Measurements from ENCODE around the gene TRIM67. TPM values are rescaled to one million over a fixed set of nuclear protein-coding genes. Genes with fewer than 3 reads are reported as not detected.
"Not testable (repeated sequence)": the region's sequence is repeated elsewhere in the genome, so short reads cannot be mapped to it uniquely, and the experiment has no call there.

TRIM67 gene
- total RNA-seq, 1 donor from 2014 or later, result 0.05 TPM

DNA sequence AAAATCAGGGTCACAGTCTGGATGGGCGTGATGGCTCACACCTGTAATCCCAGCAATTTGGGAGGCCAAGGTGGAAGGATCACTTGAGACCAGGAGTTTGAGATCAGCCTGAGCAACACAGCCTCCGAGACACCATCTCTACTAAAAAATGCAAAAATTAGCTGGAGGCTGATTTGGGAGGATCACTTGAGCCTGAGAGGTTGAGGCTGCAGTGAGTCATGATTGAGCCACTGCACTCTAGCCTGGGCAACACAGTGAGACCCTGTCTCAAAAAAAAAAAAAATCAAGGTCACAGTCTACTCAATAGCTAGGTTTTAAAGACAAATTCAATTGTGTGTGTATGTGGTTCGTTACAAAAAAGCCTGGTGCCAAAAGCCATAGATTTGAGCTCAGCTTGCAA lies 34.4 kb downstream of the TRIM67 start:
- DNase-seq, result no peak
- intact Hi-C loops (cut with DNase I), result no loop called here
- no peak for ATAC-seq (ENCODE audit: poor library complexity)

- DNase-seq (no peak), ATAC-seq (ENCODE audit: poor library complexity) (no peak)
- intact Hi-C loops (cut with DNase I), result no loop called here
Observed at GRCh38 chr1:231196728-231197127, 34.9 kb downstream of the TRIM67 start.

DNA sequence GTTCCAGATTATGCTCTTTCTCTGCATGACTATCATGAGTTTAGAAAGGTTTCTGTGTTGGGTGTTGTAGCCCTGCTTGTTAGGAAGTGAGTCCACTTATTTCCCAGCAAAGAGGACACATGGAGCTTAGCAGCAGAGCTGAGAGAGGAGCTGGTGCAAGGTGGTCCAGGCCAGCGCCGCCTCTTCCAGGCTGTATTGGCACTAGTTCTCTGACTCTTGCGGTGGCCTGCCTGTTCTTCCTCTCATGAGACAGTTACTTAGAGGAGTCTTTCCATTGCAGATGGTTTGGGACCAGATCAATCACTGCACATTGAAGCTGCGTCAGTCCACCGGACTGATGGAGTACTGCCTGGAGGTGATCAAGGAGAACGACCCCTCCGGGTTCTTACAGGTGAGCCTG lies 38.0 kb downstream of the TRIM67 start:
- no peak for DNase-seq
- no peak for ATAC-seq (ENCODE audit: poor library complexity)
- intact Hi-C loops (cut with DNase I), result no loop called here

GRCh38 chr1:231200388-231201031 lies 38.7 kb downstream of the TRIM67 start:
- no peak for DNase-seq
- ATAC-seq (ENCODE audit: poor library complexity), result no peak

GRCh38 chr1:231201375-231201978 lies 39.6 kb downstream of the TRIM67 start:
- intact Hi-C loops (cut with DNase I), result no loop called here
- ATAC-seq (ENCODE audit: poor library complexity) (no peak), DNase-seq (no peak)

More at GRCh38 chr1:231200388-231201031, 38.7 kb downstream of the TRIM67 start:
- intact Hi-C loops (cut with DNase I), result no loop called here

- ATAC-seq (ENCODE audit: poor library complexity) (no peak), DNase-seq (no peak)
- intact Hi-C loops (cut with DNase I), result no loop called here
Observed at GRCh38 chr1:231201979-231202633, 40.2 kb downstream of the TRIM67 start.

GRCh38 chr1:231203259-231204057 lies 41.6 kb downstream of the TRIM67 start:
- ATAC-seq (ENCODE audit: poor library complexity) (no peak), DNase-seq (no peak)
- intact Hi-C loops (cut with DNase I), result no loop called here

GRCh38 chr1:231206856-231207255 lies 45.0 kb downstream of the TRIM67 start:
- DNase-seq, result no peak
- ATAC-seq (ENCODE audit: poor library complexity), result no peak
- intact Hi-C loops (cut with DNase I), result no loop called here

GRCh38 chr1:231207437-231207836 lies 45.6 kb downstream of the TRIM67 start:
- DNase-seq, result no peak
- ATAC-seq (ENCODE audit: poor library complexity), result no peak
- intact Hi-C loops (cut with DNase I), result no loop called here

GRCh38 chr1:231208980-231209379 lies 47.1 kb downstream of the TRIM67 start:
- DNase-seq, result no peak
- no peak for ATAC-seq (ENCODE audit: poor library complexity)
- intact Hi-C loops (cut with DNase I), result no loop called here

- intact Hi-C loops (cut with DNase I), result no loop called here
- DNase-seq, result no peak
- no peak for ATAC-seq (ENCODE audit: poor library complexity)
Observed at GRCh38 chr1:231209531-231209930, 47.7 kb downstream of the TRIM67 start.

GRCh38 chr1:231210126-231210525 lies 48.3 kb downstream of the TRIM67 start:
- ATAC-seq (ENCODE audit: poor library complexity) (no peak), DNase-seq (no peak)
- intact Hi-C loops (cut with DNase I), result loop anchor here (2.0 to 10.0 kb wide), 2 partner anchors 293 to 415 kb away; no protein-coding TSS in a partner anchor

DNA sequence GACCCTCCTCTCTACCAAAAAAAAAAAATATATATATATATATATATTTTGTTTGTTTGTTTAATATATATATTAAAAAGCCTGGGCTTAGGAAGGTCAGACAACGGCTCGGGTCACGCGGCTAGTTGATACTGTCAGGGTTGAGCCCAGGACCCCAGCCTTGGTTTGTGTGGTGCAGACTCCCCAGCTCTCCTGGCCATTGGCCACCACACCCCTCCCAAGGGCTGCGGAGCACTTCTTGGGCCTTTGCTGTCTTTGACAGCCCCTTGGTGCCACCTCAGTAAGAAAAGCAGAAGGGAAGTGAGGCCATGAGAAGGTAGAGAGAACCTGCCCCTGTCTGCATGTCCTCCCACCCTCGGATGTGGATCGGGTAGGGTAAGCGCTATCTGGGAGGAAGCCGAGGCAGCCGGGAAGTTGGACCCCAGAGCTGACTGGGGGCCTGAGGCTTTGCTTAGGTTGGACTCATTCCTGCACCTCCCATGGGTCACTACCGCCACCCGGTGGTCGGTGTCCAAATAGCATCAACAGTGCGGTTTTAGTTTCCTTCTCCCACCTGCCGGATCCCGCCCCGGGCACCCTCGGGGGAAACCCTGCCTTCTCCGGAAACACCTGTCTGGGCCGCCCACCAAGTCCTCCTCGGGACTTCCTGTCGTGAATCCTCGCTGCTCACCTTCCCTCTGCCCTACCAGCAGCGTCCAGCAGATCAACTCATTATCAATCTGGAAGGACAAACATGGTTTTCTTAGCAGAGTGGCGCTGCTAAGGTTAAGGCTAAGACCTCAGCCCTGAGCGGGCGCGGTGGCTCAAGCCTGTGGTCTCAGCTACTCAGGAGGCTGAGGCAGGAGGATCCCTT lies 49.4 kb downstream of the TRIM67 start:
- DNase-seq (peak; percentile 82), ATAC-seq (ENCODE audit: poor library complexity) (peak; percentile 94)
- intact Hi-C loops (cut with DNase I), result loop anchor here (2.0 to 10.0 kb wide), 2 partner anchors 294 to 416 kb away; no protein-coding TSS in a partner anchor

GRCh38 chr1:231212301-231212700 lies 50.4 kb downstream of the TRIM67 start:
- DNase-seq; ATAC-seq (ENCODE audit: poor library complexity): not testable (repeated sequence)
- intact Hi-C loops (cut with DNase I), result loop anchor here (10.0 kb wide), 1 partner anchor 418 kb away; no protein-coding TSS in a partner anchor

- no peak for ATAC-seq (ENCODE audit: poor library complexity)
- intact Hi-C loops (cut with DNase I), result loop anchor here (10.0 kb wide), 1 partner anchor 419 kb away; no protein-coding TSS in a partner anchor
- no peak for DNase-seq
Observed at GRCh38 chr1:231213831-231214573, 52.1 kb downstream of the TRIM67 start.

GRCh38 chr1:231214918-231215680 lies 53.2 kb downstream of the TRIM67 start:
- DNase-seq (no peak), ATAC-seq (ENCODE audit: poor library complexity) (no peak)
- intact Hi-C loops (cut with DNase I), result loop anchor here (10.0 kb wide), 1 partner anchor 420 kb away; no protein-coding TSS in a partner anchor

All from Right ventricle myocardium superior (tissue), 1 donor.